GM12878 (cell line): ENCODE measurements around the gene SSR1. TPM values are rescaled to one million over a fixed set of nuclear protein-coding genes. Genes with fewer than 3 reads are reported as not detected.

Source experiments
- ATAC-seq: fragments of 200-7000 bp; cut with Tn5 transposase; 3 replicates; pipeline ENCODE4 v1.9.1; 2020; ENCODE audit warnings: mild to moderate bottlenecking, moderate library complexity
- BruUV-seq: library from RNA; stranded (reverse); fragments of 400-500 nt; replicated peaks from 2 replicates; lab custom pipeline; 2021; lab: Mats Ljungman, UMichigan
- CTCF ChIA-PET: fragments of 300-600 bp; sonication (Branson Sonifier 250); formaldehyde crosslinking; extraction: SDS; loops from one replicate; lab custom pipeline; 2021; ENCODE audit warnings: inconsistent platforms; lab: Yijun Ruan, JAX
- POLR2A ChIA-PET: fragments of 350-600 bp; formaldehyde crosslinking; extraction: SDS; loops from one replicate; lab custom pipeline; 2021; ENCODE audit warnings: inconsistent platforms; lab: Charles Lee
- RAD21 ChIA-PET: fragments of 300-600 bp; sonication (Branson Sonifier 250); formaldehyde crosslinking; loops from one replicate; lab custom pipeline; 2023; ENCODE audit warnings: antibody characterized with exemption; ENCODE audit not compliant: unreplicated experiment; lab: Charles Lee
- SMC1A ChIA-PET: fragments of 300-600 bp; sonication (Branson Sonifier 250); formaldehyde crosslinking; loops from one replicate; lab custom pipeline; 2023; ENCODE audit not compliant: unreplicated experiment, uncharacterized antibody; lab: Charles Lee
- DNase-seq: peaks from one replicate; pipeline ENCODE4 v3.0.0-alpha.2; 2011; ENCODE audit warnings: low read depth, low spot score
- FAIRE-seq: peaks from 3 replicates; lab custom pipeline; 2011; peaks lifted over from hg19 to GRCh38; lab: Jason Lieb, UNC
- H2AFZ ChIP-seq: 2 replicates; pipeline ENCODE4 v1.6.0; 2011; ENCODE audit warnings: low read depth, low read length, control low read depth; ENCODE audit not compliant: control insufficient read depth
- H3K27ac ChIP-seq: 2 replicates; pipeline ENCODE4 v1.5.1; 2011; ENCODE audit warnings: control low read depth; ENCODE audit not compliant: control insufficient read depth, insufficient read depth
- H3K27me3 ChIP-seq, 2 experiments: replicated peaks in 1 of 2; 2 replicates each; pipeline versions ENCODE4 v1.6.0 to v1.6.1; 2011; ENCODE audit warnings: low read length in 1 of 2; ENCODE audit not compliant: control insufficient read depth in 2 of 2, insufficient read depth in 2 of 2
- H3K36me3 ChIP-seq, 2 experiments: 2 replicates each; pipeline ENCODE4 v1.5.1; 2011; ENCODE audit warnings: low read length in 1 of 2; ENCODE audit not compliant: control insufficient read depth in 2 of 2, insufficient read depth in 2 of 2
- H3K4me1 ChIP-seq: 2 replicates; pipeline ENCODE4 v1.6.1; 2011; ENCODE audit warnings: mild to moderate bottlenecking, low read length, moderate library complexity, mixed read lengths; ENCODE audit not compliant: control insufficient read depth, insufficient read depth
- H3K4me2 ChIP-seq: 2 replicates; pipeline ENCODE4 v1.6.0; 2011; ENCODE audit warnings: control low read depth; ENCODE audit not compliant: control insufficient read depth, insufficient read depth
- H3K4me3 ChIP-seq: fragments of 200-600 bp; sonication (generic); 2 replicates; pipeline ENCODE4 v1.5.1; 2016
- H3K79me2 ChIP-seq: 2 replicates; pipeline ENCODE4 v1.6.0; 2011; ENCODE audit warnings: low read length; ENCODE audit not compliant: control insufficient read depth, insufficient read depth
- H3K9ac ChIP-seq: 2 replicates; pipeline ENCODE4 v1.8.0; 2011; ENCODE audit warnings: low read length, control low read depth, mixed read lengths; ENCODE audit not compliant: control insufficient read depth, insufficient read depth
- H3K9me3 ChIP-seq: replicated peaks from 3 replicates; pipeline ENCODE4 v1.5.1; 2011; ENCODE audit warnings: mild to moderate bottlenecking, low read length; ENCODE audit not compliant: control insufficient read depth, insufficient read depth
- H4K20me1 ChIP-seq: 2 replicates; pipeline ENCODE4 v1.6.0; 2011; ENCODE audit not compliant: control insufficient read depth, insufficient read depth
- POLR2A ChIP-seq: IDR thresholded peaks from 2 replicates; pipeline ENCODE4 v1.6.1; 2011; ENCODE audit warnings: low read depth, mild to moderate bottlenecking, low read length
- RELA ChIP-seq: fragments of 450-650 bp; IDR thresholded peaks from 2 replicates; pipeline ENCODE4 v1.8.0; 2014; ENCODE audit warnings: borderline replicate concordance; ENCODE audit not compliant: partially characterized antibody
- SIN3A ChIP-seq: IDR thresholded peaks from 2 replicates; pipeline ENCODE4 v1.6.1; 2012; ENCODE audit warnings: low read depth, low read length, improper control_type of control experiment
- SUPT20H ChIP-seq: IDR thresholded peaks from 2 replicates; pipeline ENCODE4 v1.6.1; 2011; ENCODE audit warnings: low read depth, mild to moderate bottlenecking, low read length, moderate library complexity, borderline replicate concordance; ENCODE audit not compliant: control insufficient read depth
- YY1 ChIP-seq: IDR thresholded peaks from 2 replicates; pipeline ENCODE4 v1.6.1; 2011; ENCODE audit warnings: low read depth, mild to moderate bottlenecking, low read length
- ZNF687 ChIP-seq: fragments of 450-650 bp; IDR thresholded peaks from 2 replicates; pipeline ENCODE4 v1.6.1; 2017; ENCODE audit warnings: mild to moderate bottlenecking, moderate library complexity
- ZSCAN29 ChIP-seq: fragments of 450-650 bp; IDR thresholded peaks from 2 replicates; pipeline ENCODE4 v1.6.1; 2017; ENCODE audit warnings: mild to moderate bottlenecking, moderate library complexity
- WGBS: methylation state at CpG from one replicate; pipeline ENCODE4 v1.1.6; 2016; ENCODE audit warnings: low lambda C conversion rate; ENCODE audit not compliant: insufficient replicate concordance, insufficient coverage; ENCODE audit errors: missing lambda C conversion rate; 5-methylcytosine and 5-hydroxymethylcytosine counted together
- in situ Hi-C: fragments of 300-500 bp; cut with MboI; formaldehyde crosslinking; loops from 9 replicates; pipeline ENCODE4 v1.14.3; 2018; ENCODE audit warnings: mixed read lengths
- intact Hi-C: fragments of 100-400 bp; cut with micrococcal nuclease; formaldehyde crosslinking; loops from one replicate; pipeline ENCODE4 v1.14.2; 2022; ENCODE audit not compliant: unreplicated experiment
- polyA plus RNA-seq, 11 experiments: library from polyadenylated mRNA; depleted of rRNA in 4 of 11; unstranded in 6 of 11; stranded (reverse) in 5 of 11; fragments of >200 nt; fragmentation: Nextera tagmentation in 4 of 11; fragmentation: Illumina TruSeq in 1 of 11; extraction: Ambion mirVana in 4 of 11; extraction: Trizol in 1 of 11; gene quantifications; 1 replicate in 1 of 11; 2 replicates in 10 of 11; pipeline versions ENCODE4 v1.2.1 to v1.2.3, GENCODE V29; 2011 to 2016; ENCODE audit warnings: inconsistent platforms in 2 of 11, missing spikeins in 2 of 11, low read depth in 1 of 11
- total RNA-seq, 4 experiments: library from RNA; depleted of rRNA in 3 of 4; stranded (reverse); fragments of >200 nt in 3 of 4; fragmentation: Illumina TruSeq in 1 of 4; extraction: Trizol in 1 of 4; gene quantifications; 2 replicates each; pipeline versions ENCODE4 v1.2.1 to v1.2.3, GENCODE V29; 2013 to 2021

SSR1 gene
- total and polyA plus RNA-seq, 10 of the 15 experiments (the other 5 are each of a cell fraction or from before 2014, with no cell fraction given): 42.0 to 209 (median 128) TPM

GRCh38 chr6:7230956-7231713, 81.9 kb downstream of the SSR1 start:
- ChIA-PET POLR2A (interaction anchor here (0.6 kb wide), 1 partner anchor 170 kb away, joined by 6 read pairs; no protein-coding TSS in a partner anchor), RAD21 (no interaction called here), CTCF (interaction anchor here (1.2 kb wide), 1 partner anchor 34 kb away, joined by 3 read pairs; no protein-coding TSS in a partner anchor), SMC1A (interaction anchor here (1.3 kb wide), 2 partner anchors 12 to 43 kb away, joined by 3 read pairs; no protein-coding TSS in a partner anchor)
- no peak for DNase-seq
- Histone ChIP-seq H3K9ac (no peak overlapping the region), H3K79me2 (peaks cover 21% of the 10 kb centered on the region), H3K4me2 (no peak overlapping the region), H4K20me1 (no peaks in the 10 kb centered on the region), H3K36me3 (peaks cover 37% of the 10 kb centered on the region in 2 experiments), H2AFZ (no peak overlapping the region), H3K4me1 (peaks cover 32% of the 10 kb centered on the region), H3K4me3 (no peak overlapping the region), H3K27ac (no peak overlapping the region), H3K9me3 (no peaks in the 10 kb centered on the region; the same call in 2 of the 3 replicates), H3K27me3 (no peaks in the 10 kb centered on the region)
- 99% methylated on average over 29 of the region's 37 CpGs for WGBS
- intact Hi-C loops (no loop called here), in situ Hi-C loops (no loop called here)
- ATAC-seq: no peak
- no peak for FAIRE-seq
- no TSS peak for BruUV-seq
- no peak for TF ChIP-seq YY1
- 0 out of 2 replicates have a peak, but pooled peaks have one; percentile 0 for TF ChIP-seq POLR2A
- TF ChIP-seq, all 136 proteins: peak for 1

- BruUV-seq: no TSS peak
Observed at GRCh38 chr6:7230327-7230691, 82.7 kb downstream of the SSR1 start.

More at GRCh38 chr6:7230327-7230691, 82.7 kb downstream of the SSR1 start:
- ChIA-PET CTCF (no interaction called here), POLR2A (no interaction called here), SMC1A (no interaction called here), RAD21 (no interaction called here)
- Histone ChIP-seq H2AFZ (no peak overlapping the region), H3K27me3 (no peaks in the 10 kb centered on the region), H3K4me2 (no peak overlapping the region), H4K20me1 (no peaks in the 10 kb centered on the region), H3K36me3 (peaks cover 37 to 41% of the 10 kb centered on the region in 2 experiments), H3K9ac (no peak overlapping the region), H3K9me3 (no peaks in the 10 kb centered on the region; the same call in 2 of the 3 replicates), H3K27ac (no peak overlapping the region), H3K79me2 (peaks cover 18% of the 10 kb centered on the region), H3K4me1 (peaks cover 24% of the 10 kb centered on the region), H3K4me3 (no peak overlapping the region)
- no peak for TF ChIP-seq SIN3A
- no peak for TF ChIP-seq ZSCAN29
- no peak for TF ChIP-seq ZNF687
- TF ChIP-seq SUPT20H: no peak
- no peak for TF ChIP-seq RELA
- 0 out of 2 replicates have a peak, but pooled peaks have one; percentile 13 for TF ChIP-seq POLR2A
- FAIRE-seq (no peak), DNase-seq (no peak), ATAC-seq (no peak)
- WGBS: over 99% methylated on average over 26 of the region's 39 CpGs
- intact Hi-C loops (no loop called here), in situ Hi-C loops (no loop called here)
